ENCODE measurements around the gene KLHL24. TPM values are rescaled to one million over a fixed set of nuclear protein-coding genes. Genes with fewer than 3 reads are reported as not detected.
"Not testable (repeated sequence)": the region's sequence is repeated elsewhere in the genome, so short reads cannot be mapped to it uniquely, and the experiment has no call there.

The KLHL24 gene
- total RNA-seq, 1 donor from 2014 or later: 116 TPM

DNA sequence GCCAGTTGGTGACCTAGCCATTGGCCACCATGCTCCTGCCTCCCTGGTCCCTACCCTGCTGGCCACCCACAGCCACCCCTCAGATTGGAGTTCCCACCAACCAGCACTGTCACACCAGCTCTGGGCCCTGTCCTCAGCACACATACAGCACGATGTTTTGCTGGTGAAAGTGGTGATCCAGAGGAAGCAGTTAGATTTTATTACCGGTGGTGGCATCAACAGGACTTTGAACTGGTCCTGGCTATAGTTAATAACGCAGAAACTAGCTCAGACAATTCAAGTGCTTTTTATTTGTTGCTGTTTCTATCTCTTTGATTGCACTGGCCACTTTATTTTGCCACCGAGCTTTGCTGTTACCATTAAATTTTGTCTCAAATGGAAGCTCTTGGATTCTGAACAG is 16.4 kb upstream of the KLHL24 start:
- no peak for DNase-seq (ENCODE audit: low read depth)
- TF ChIP-seq, protein P1, sequence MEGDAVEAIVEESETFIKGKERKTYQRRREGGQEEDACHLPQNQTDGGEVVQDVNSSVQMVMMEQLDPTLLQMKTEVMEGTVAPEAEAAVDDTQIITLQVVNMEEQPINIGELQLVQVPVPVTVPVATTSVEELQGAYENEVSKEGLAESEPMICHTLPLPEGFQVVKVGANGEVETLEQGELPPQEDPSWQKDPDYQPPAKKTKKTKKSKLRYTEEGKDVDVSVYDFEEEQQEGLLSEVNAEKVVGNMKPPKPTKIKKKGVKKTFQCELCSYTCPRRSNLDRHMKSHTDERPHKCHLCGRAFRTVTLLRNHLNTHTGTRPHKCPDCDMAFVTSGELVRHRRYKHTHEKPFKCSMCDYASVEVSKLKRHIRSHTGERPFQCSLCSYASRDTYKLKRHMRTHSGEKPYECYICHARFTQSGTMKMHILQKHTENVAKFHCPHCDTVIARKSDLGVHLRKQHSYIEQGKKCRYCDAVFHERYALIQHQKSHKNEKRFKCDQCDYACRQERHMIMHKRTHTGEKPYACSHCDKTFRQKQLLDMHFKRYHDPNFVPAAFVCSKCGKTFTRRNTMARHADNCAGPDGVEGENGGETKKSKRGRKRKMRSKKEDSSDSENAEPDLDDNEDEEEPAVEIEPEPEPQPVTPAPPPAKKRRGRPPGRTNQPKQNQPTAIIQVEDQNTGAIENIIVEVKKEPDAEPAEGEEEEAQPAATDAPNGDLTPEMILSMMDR (IDR thresholded peaks at IDR 0.05; ENCODE audit: insufficient read depth, low read length, poor library complexity, severe bottlenecking): no peak

GRCh38 chr3:183619624-183620251 is 15.7 kb upstream of the KLHL24 start:
- TF ChIP-seq, protein P1 (IDR thresholded peaks at IDR 0.05; ENCODE audit: insufficient read depth, low read length, poor library complexity, severe bottlenecking): no peak
- Histone ChIP-seq H3K27me3 (ENCODE audit: control insufficient read depth, insufficient read depth, low read length) (no peaks in the 10 kb centered on the region), H3K36me3 (ENCODE audit: control insufficient read depth, insufficient read depth, low read length) (no peaks in the 10 kb centered on the region), H3K4me3 (ENCODE audit: low read depth, low read length) (no peak overlapping the region)
- no peak for DNase-seq (ENCODE audit: low read depth)

More for the DNA sequence above, 16.4 kb upstream of the KLHL24 start:
- H3K4me3 ChIP-seq (ENCODE audit: low read depth, low read length): no peak overlapping the region
- H3K36me3 ChIP-seq (ENCODE audit: control insufficient read depth, insufficient read depth, low read length): no peaks in the 10 kb centered on the region
- no peaks in the 10 kb centered on the region for H3K27me3 ChIP-seq (ENCODE audit: control insufficient read depth, insufficient read depth, low read length)

GRCh38 chr3:183620252-183620628 is 15.2 kb upstream of the KLHL24 start:
- TF ChIP-seq, protein P1 (IDR thresholded peaks at IDR 0.05; ENCODE audit: insufficient read depth, low read length, poor library complexity, severe bottlenecking): no peak
- no peak for DNase-seq (ENCODE audit: low read depth)
- no peaks in the 10 kb centered on the region for H3K36me3 ChIP-seq (ENCODE audit: control insufficient read depth, insufficient read depth, low read length)
- H3K27me3 ChIP-seq (ENCODE audit: control insufficient read depth, insufficient read depth, low read length): no peaks in the 10 kb centered on the region
- H3K4me3 ChIP-seq (ENCODE audit: low read depth, low read length): no peak overlapping the region

GRCh38 chr3:183622473-183622872 is 12.9 kb upstream of the KLHL24 start:
- H3K36me3 ChIP-seq (ENCODE audit: control insufficient read depth, insufficient read depth, low read length); H3K27me3 ChIP-seq (ENCODE audit: control insufficient read depth, insufficient read depth, low read length); DNase-seq (ENCODE audit: low read depth); H3K4me3 ChIP-seq (ENCODE audit: low read depth, low read length): not testable (repeated sequence)

GRCh38 chr3:183626877-183627594 is 8.4 kb upstream of the KLHL24 start:
- TF ChIP-seq, protein P1 (IDR thresholded peaks at IDR 0.05; ENCODE audit: insufficient read depth, low read length, poor library complexity, severe bottlenecking): no peak

DNA sequence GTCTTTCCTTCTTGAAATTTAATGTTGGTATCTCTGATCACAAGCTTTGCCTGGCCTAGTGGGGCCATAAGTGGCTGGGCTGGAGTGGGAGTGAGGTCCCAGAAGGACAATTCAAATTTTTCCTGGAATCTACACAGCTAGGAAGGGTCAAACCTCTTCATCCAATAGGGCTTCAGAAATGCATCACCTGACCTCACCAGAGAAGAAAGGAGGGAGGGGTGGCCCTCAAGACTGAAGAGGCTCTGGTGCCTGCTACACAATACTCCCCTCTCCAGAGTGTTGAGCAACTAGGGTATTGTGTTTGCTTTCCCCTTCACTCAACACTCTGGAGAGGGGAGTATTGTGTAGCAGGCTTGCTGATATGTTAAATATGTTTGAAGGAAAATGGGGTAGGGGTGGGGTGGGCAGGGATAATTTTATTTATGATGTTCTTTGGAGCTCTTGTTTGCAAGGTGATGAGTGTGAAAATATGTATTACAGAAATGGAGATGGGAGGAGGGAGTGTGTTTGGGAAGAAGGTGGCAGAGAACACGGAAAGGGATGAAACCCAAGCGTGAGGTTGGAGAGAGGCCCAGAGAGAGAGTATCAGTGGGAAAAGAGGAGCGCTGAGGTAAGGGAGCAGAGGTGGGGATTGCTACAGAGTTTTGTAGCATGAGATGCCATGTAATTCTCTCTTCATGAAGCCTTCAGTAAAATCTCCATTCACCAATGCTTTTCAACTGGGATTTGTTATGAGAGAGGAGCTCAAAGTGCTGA is 5.7 kb upstream of the KLHL24 start:
- Histone ChIP-seq H3K36me3 (ENCODE audit: control insufficient read depth, insufficient read depth, low read length) (no peaks in the 10 kb centered on the region), H3K27me3 (ENCODE audit: control insufficient read depth, insufficient read depth, low read length) (no peaks in the 10 kb centered on the region), H3K4me3 (ENCODE audit: low read depth, low read length) (no peak overlapping the region)
- DNase-seq (ENCODE audit: low read depth): no peak
- TF ChIP-seq, protein P1 (IDR thresholded peaks at IDR 0.05; ENCODE audit: insufficient read depth, low read length, poor library complexity, severe bottlenecking): no peak

More at GRCh38 chr3:183626877-183627594, 8.4 kb upstream of the KLHL24 start:
- H3K36me3 ChIP-seq (ENCODE audit: control insufficient read depth, insufficient read depth, low read length): no peaks in the 10 kb centered on the region
- DNase-seq (ENCODE audit: low read depth): no peak
- H3K4me3 ChIP-seq (ENCODE audit: low read depth, low read length): no peak overlapping the region
- no peaks in the 10 kb centered on the region for H3K27me3 ChIP-seq (ENCODE audit: control insufficient read depth, insufficient read depth, low read length)
